ENCODE results near the gene NOS3. TPM values are rescaled to one million over a fixed set of nuclear protein-coding genes. Genes with fewer than 3 reads are reported as not detected.

The NOS3 gene
- polyA plus RNA-seq, 3 donors, result 0.26 to 0.72 (median 0.39) TPM

DNA sequence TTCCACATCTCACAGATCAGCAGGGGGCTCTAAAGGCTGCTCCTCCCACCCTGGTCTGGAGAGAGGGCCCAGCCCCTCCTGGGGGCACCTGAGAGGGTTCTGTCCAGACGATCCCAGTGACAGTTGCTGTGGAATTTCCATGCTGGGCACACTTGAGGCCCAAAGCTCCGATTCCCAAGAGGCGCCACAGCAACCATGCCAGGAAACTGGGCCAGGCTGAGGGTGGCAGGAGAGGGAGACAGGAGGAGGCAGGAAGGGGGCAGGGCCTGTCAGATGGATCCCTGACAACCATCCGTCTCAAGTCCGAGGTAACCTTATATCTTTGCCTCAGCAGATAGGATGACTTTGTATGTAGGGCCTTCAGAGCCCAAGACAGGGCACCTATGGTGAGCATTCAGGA, 4.3 kb upstream of the NOS3 start:
- no peak overlapping the region for H3K4me2 ChIP-seq (replicated peaks; ENCODE audit: extremely low read depth, low read length, poor library complexity, severe bottlenecking)
- Mint-ChIP-seq H3K27ac (no peak overlapping the region), H3K27me3 (ENCODE audit: low read depth in 3 of 3) (peaks cover 40 to 75% (median 50%) of the 10 kb centered on the region in 3 donors), H3K4me3 (peak overlapping the region in 1 of 2 donors; percentile 21), H3K36me3 (peaks cover 0 to 4% of the 10 kb centered on the region in 2 donors), H3K4me1 (peaks cover 26% of the 10 kb centered on the region), H3K9me3 (peaks cover 12 to 22% (median 20%) of the 10 kb centered on the region in 7 donors)
- WGBS (ENCODE audit: insufficient coverage), result 71% methylated on average over 4 of the region's 5 CpGs
- H3K9ac ChIP-seq (ENCODE audit: insufficient read depth, low read length, poor library complexity, severe bottlenecking), result no peak overlapping the region
- H3K4me1 ChIP-seq (ENCODE audit: control insufficient read depth in 1 of 2, insufficient read depth in 2 of 2, low read length in 2 of 2), result peaks cover 11 to 15% of the 10 kb centered on the region in 2 donors
- H3K79me2 ChIP-seq (ENCODE audit: insufficient read depth, low read length), result no peaks in the 10 kb centered on the region
- H2AFZ ChIP-seq (ENCODE audit: insufficient read depth, low read depth, low read length, poor library complexity, severe bottlenecking), result no peak overlapping the region
- no peak for DNase-seq
- no peak overlapping the region for H3K4me3 ChIP-seq (replicated peaks in 1 of 3; ENCODE audit: low read depth in 2 of 3, low read length in 3 of 3)
- no peaks in the 10 kb centered on the region for H3K36me3 ChIP-seq (replicated peaks in 1 of 2; ENCODE audit: control insufficient read depth in 1 of 2, insufficient read depth in 2 of 2, low read length in 2 of 2)
- H3K9me3 ChIP-seq (replicated peaks in 1 of 2; ENCODE audit: control insufficient read depth in 1 of 2, insufficient read depth in 1 of 2, low read length in 2 of 2), result peaks cover 10 to 16% of the 10 kb centered on the region in 2 donors
- H3K27me3 ChIP-seq (ENCODE audit: control insufficient read depth in 2 of 2, insufficient read depth in 2 of 2, low read length in 2 of 2), result peaks cover 7 to 49% of the 10 kb centered on the region in 2 donors
- TF ChIP-seq, protein P1, sequence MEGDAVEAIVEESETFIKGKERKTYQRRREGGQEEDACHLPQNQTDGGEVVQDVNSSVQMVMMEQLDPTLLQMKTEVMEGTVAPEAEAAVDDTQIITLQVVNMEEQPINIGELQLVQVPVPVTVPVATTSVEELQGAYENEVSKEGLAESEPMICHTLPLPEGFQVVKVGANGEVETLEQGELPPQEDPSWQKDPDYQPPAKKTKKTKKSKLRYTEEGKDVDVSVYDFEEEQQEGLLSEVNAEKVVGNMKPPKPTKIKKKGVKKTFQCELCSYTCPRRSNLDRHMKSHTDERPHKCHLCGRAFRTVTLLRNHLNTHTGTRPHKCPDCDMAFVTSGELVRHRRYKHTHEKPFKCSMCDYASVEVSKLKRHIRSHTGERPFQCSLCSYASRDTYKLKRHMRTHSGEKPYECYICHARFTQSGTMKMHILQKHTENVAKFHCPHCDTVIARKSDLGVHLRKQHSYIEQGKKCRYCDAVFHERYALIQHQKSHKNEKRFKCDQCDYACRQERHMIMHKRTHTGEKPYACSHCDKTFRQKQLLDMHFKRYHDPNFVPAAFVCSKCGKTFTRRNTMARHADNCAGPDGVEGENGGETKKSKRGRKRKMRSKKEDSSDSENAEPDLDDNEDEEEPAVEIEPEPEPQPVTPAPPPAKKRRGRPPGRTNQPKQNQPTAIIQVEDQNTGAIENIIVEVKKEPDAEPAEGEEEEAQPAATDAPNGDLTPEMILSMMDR (IDR thresholded peaks at IDR 0.05), result no peak
- H3K27ac ChIP-seq (ENCODE audit: low read depth in 1 of 2, low read length in 2 of 2), result no peak overlapping the region
- no peaks in the 10 kb centered on the region for H4K20me1 ChIP-seq (ENCODE audit: insufficient read depth, low read length)
- intact Hi-C loops (cut with micrococcal nuclease), result loop anchor here (5.0 to 10.0 kb wide), 2 partner anchors 202 to 209 kb away; no protein-coding TSS in a partner anchor

DNA sequence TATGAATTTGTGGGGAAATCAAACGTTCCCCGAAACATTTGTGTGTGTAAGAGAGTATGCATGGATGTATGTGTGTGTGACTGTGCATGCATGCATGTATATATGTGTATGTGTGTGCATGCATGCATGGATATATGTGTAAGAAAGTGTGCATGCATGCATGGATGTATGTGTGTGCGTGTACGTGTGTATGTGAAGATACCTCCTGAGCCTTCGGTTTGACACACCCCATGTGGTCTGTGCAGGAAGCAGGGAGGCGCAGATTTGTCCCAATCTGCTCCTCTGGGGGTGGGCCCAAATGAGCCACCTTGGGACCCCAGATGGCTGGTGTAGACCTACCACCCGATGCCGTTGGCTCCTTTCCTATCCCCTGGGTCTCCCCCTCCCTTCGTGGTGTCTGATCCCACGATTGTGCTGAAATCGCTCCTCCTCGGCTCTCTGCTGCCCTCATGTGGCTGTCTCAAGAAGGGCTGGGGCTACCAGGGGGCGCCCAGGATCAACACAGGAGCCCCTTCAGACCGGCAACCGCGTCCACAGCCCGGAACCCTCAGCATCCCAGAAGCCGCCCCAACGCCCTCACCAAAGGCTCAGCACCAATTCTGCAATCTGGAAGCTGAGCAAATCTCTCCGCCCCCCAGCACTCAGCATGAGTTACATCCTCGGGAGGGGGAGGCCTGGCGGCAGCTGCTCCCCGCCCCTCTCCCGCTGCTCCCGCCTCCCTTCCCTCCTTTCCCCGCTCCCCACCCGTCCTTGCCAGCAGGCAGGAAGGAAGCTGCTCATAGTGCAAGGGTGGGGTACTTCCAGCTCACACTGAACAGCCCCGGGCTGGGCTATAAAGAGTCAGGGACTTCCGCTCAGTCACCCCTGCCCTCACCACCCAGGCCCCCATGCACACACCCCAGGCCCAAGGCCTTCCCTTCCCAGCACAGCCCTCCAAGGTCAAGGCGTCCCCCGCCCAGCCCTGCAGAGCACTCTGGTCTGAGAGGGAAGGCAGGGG, 2.3 kb upstream of the NOS3 start:
- Histone ChIP-seq H3K36me3 (replicated peaks in 1 of 2; ENCODE audit: control insufficient read depth in 1 of 2, insufficient read depth in 2 of 2, low read length in 2 of 2) (no peaks in the 10 kb centered on the region), H4K20me1 (ENCODE audit: insufficient read depth, low read length) (no peaks in the 10 kb centered on the region), H3K27me3 (ENCODE audit: control insufficient read depth in 2 of 2, insufficient read depth in 2 of 2, low read length in 2 of 2) (peaks cover 0 to 31% of the 10 kb centered on the region in 2 donors), H2AFZ (ENCODE audit: insufficient read depth, low read depth, low read length, poor library complexity, severe bottlenecking) (peak overlapping the region; percentile 11), H3K79me2 (ENCODE audit: insufficient read depth, low read length) (no peaks in the 10 kb centered on the region), H3K27ac (ENCODE audit: low read depth in 1 of 2, low read length in 2 of 2) (no peak overlapping the region), H3K9ac (ENCODE audit: insufficient read depth, low read length, poor library complexity, severe bottlenecking) (no peak overlapping the region), H3K4me3 (replicated peaks in 1 of 3; ENCODE audit: low read depth in 2 of 3, low read length in 3 of 3) (peak overlapping the region in 1 of 3 experiments; percentile 31), H3K4me2 (replicated peaks; ENCODE audit: extremely low read depth, low read length, poor library complexity, severe bottlenecking) (peak overlapping the region; percentile 44), H3K9me3 (replicated peaks in 1 of 2; ENCODE audit: control insufficient read depth in 1 of 2, insufficient read depth in 1 of 2, low read length in 2 of 2) (peaks cover 10 to 16% of the 10 kb centered on the region in 2 donors), H3K4me1 (ENCODE audit: control insufficient read depth in 1 of 2, insufficient read depth in 2 of 2, low read length in 2 of 2) (peaks cover 11 to 15% of the 10 kb centered on the region in 2 donors)
- Mint-ChIP-seq H3K4me1 (peaks cover 26% of the 10 kb centered on the region), H3K4me3 (peak overlapping the region; percentile 55 to 81), H3K9me3 (peaks cover 12 to 26% (median 20%) of the 10 kb centered on the region in 7 donors), H3K27me3 (ENCODE audit: low read depth in 3 of 3) (peaks cover 30 to 58% (median 37%) of the 10 kb centered on the region in 3 donors), H3K27ac (peak overlapping the region in 2 of 7 donors; percentile 26 to 37), H3K36me3 (peaks cover 0 to 4% of the 10 kb centered on the region in 2 donors)
- WGBS (ENCODE audit: insufficient coverage), result 6% methylated on average over 27 of the region's 31 CpGs
- DNase-seq, result peak; percentile 18 to 56 (median 20)
- intact Hi-C loops (cut with micrococcal nuclease), result loop anchor here (5.0 to 10.0 kb wide), 2 partner anchors 204 to 211 kb away; no protein-coding TSS in a partner anchor
- TF ChIP-seq, protein P1 (IDR thresholded peaks at IDR 0.05), result peak; percentile 86

All from CD14-positive monocyte (primary cell).